GDM1 (cell line): ENCODE measurements around the gene LAMB3.

Experiments used
- DNase-seq: peaks from one replicate; lab custom pipeline; 2025; lab: John Stamatoyannopoulos, UW

Gene LAMB3

DNA sequence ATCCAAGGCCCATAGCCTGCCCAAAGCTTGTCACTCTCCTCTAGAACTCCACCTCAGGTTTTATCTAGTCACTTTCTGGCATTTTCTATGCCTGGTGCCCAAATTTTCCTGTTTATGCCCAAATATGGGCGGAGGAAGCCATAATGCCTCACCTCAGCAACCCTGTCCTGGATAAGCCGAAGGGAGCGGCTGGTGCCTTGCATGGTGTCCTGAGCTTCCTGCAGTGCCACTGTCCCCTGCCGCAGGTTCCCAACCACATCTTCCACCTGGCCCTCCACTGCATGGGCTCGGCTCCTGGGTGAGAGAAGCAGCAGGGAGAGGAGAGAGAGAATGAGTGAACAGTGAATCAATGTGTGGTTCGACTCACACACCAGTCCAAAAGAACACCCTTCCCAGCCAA, 34.5 kb downstream of the LAMB3 start:
- DNase-seq: no peak

DNA sequence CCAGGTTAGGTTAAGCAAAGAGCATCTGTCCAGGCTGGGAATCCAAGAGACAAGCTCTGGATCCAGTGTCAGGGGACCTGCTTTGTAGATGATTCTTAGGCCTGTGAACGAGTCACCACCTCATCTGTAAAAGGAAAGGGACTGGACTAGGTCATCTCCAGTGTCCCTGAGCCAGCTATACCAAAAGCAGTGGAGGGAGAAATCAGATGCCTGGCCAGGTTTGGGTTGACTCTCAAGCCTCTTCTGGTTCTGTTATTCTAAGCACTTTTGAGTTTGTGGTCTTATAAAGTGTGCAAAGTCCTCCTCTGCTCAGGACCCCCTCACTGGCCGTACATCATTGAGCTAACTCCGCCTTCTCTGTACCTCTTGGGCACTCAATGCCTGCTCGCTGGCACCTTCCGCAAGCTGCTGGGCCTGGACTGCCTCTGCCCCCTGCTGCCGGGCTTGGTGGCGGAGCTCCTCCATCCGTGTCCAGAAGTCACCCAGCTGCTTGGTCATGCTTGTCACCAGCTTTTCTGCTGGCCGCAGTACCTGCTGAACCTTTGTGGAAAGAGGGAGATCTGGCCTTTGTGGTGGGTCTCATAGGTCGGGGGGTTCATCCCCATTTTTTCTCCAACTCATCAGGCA, 35.1 kb downstream of the LAMB3 start:
- no peak for DNase-seq

DNA sequence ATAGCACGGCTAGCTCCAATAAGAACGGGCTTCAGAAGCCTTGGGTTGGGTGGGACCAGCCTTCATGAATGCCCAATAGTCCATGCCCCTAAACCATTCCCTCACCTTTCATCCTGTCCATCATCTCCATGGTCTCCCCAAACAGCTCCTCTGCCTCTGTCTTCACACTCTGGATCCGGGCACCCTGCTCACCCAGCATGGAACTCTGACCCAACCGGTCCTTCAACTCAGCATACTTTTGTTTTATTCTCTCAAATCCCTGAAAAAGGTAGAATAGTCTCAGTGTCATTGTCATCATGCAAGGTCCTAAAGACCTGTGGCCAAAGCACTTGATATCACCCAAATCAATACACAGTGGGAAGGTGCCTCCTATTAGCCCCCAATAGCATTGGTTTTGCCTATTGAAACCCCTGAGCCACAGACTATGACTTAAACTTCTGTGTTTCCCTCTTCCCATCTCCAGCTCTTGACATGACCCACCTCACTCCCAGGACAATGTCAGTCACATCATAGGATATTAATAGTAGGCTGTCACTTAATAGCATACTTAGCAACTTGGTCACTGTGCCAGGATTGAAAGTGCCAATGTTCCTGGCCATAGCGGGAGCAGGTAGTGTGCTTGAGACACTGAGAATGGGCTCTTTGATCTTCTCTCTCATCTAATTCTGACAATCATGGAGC, 35.7 kb downstream of the LAMB3 start:
- DNase-seq: no peak

DNA sequence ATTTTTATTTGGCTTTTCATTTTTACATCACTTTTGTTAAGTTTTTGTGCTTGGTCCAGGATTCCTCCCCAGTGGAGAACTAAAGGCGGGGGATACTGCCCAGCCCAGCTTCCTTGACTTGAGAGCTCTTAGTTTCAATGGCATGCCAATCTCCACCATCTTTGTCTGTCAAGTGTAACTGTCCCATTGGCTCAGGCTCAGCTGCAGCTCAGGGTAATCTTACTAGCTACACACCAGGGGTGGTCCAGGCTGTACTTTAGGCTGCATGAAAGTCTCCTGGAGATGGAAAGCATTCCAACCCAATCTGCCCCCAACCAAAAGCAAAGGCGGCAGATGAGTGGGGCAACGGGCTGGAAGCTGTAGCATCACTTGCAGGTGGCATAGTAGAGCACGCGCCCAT, 37.3 kb downstream of the LAMB3 start:
- no peak for DNase-seq

DNA sequence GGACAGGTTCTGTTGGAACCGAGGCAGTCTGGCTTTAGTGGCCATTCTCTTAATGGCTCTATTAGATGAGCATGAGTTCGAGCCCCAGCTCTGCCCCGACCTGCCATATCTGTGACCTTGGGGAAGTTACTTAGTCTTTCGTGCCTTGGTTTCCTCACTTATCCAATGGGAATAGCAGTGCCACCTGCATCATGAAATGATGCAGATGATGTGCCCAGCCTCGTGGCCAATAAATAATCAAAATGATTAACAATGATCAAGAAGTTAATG, 38.1 kb downstream of the LAMB3 start:
- no peak for DNase-seq

DNA sequence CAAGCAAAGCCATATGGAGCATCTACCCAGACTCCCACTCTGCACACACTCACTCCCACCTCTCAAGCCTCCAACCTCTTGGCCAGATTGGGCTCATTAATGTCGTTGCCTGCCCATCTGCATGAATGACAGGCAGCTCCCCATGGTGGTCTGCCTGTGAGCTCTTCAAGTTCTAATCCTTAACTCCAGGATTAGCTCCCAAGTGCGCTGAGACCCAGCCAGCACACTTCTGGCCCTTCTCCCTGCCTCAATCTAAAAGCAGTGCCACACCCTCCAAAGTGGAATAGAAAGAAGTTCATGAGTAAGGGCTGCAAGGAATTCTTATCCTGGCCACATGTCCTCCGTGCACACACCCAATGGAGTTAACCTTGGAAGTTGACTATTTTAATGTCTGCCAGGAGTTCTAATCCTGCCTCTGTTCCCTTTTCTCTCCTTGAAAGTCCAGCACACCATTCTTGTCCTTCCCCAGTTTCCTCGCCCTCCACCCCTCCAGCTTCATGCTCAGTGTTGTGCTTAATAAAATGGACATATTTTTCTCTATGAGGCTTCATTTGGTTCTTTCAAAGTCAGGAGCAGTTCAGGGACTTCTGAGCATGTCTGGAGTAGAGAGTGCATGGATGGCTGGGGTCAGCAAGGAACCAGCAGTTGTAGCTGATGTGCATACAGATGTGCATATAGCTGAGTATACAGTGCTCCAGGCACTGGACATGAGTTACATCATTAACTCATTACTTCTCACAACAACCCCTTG, 38.6 kb downstream of the LAMB3 start:
- DNase-seq: no peak

DNA sequence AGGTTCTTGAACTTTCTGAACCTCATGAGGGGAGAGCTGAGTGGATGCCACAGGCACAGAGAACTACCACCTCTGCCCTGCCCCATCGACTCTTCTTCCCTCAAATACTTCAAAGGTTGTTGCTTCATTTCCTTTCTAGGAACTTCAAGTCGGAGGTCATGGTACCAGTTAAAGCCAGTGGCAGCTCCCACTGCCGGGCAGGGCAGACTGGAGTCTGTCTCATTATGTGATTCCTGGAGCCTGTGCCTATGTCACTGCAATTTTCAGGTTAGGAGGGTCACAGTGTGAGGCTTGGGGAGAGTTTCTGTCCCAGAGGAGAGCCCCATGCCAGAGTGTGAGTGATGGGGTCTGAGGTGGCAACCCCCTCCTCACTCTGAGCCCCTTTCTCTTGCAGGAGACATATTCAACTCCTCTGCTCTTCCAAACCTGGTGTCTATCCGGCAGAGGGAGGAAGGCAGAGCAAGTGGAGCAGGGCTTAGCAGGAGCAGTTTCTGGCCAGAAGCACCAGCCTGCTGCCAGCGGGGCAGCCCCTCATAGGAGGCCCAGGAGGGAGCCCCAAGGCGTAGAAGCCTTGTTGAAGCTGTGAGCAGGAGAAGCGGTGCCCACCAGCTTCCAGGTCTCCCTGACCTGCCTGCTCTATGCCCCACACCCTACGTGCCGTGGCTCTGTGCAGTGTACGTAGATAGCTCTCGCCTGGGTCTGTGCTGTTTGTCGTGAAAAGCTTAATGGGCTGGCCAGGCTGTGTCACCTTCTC, 39.4 kb downstream of the LAMB3 start:
- no peak for DNase-seq

DNA sequence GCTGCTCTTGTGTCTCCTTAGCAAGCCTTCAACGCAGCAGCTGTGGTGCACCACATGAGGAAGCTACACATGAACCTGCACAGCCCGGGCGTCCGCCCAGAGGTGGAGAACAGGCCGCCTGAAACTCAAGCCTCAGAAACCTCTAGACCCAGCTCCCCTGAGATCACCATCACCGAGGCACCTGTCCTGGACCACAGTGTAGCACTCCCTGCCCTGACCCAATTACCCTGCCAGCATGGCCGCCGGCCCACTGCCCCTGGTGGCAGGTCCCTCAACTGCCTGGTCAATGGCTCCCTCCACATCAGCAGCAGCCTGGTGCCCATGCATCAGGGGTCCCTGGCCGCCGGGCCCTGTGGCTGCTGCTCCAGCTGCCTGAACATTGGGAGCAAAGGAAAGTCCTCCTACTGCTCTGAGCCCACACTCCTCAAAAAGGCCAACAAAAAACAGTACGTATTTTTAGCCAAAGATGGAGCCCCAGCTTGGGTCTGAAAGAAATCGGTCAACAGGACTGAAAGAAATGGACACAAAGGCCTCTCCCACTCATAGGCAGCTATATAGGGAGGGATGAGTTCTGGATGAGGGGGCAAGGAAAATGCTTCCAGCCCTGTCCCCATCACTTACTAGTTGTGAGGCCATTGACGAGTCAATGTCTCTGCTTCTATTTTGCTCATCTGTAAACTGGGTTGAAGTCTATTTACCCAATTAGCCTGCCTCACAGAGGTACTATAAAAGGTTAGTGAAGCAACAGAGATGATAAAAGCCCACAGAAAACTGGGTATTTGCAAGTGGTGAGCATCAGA, 40.3 kb downstream of the LAMB3 start:
- DNase-seq: no peak

DNA sequence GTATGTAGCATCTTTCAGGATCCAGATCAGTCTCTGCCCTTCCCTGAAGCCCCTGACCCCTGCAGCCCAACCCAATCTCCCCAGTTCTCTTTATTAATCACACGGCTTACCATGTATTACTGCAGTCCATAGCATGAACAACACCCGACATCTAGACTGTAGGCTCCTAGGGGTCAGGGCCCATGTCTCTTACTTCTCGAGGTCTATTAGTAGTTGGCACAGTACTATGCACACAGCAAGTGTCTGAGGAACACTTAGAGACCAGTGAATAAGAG, 41.7 kb downstream of the LAMB3 start:
- no peak for DNase-seq

DNA sequence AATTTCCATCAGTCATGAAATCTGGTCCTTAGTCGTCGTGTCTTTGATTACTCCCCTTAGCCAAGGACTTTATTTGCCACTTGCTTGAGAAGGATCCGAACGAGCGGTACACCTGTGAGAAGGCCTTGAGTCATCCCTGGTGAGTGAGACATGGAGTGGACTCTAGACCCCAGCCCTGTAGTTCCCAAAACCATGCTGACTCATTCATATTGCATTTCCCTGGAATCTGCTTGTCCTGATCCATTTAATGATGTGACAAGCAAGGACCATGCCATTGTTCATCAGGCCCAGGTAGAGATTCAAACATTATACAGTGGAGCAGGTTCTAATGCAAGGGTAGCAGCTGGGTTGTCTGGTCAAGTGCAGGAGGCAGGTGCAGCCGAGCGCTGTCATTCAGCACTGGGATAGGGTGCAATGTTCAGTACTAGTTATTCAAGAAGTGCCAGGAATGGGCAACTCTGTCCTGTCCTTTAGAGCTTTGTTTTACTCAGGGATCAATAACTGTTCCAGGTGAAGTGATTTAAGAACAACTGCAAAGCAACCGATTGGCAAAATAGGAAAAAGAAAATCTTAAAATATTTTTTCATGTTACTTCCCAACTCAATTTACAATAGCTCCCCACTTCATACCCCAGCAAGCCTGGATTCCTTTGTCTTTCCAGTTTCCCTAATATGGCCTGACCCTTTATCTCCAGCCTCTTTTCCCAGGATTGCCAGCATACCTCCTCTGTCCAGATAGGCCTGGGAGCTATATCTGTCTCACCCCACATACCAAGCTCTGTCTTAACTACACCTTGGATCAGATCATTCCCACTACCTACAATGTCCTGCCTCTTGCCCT, 42.2 kb downstream of the LAMB3 start:
- no peak for DNase-seq

DNA sequence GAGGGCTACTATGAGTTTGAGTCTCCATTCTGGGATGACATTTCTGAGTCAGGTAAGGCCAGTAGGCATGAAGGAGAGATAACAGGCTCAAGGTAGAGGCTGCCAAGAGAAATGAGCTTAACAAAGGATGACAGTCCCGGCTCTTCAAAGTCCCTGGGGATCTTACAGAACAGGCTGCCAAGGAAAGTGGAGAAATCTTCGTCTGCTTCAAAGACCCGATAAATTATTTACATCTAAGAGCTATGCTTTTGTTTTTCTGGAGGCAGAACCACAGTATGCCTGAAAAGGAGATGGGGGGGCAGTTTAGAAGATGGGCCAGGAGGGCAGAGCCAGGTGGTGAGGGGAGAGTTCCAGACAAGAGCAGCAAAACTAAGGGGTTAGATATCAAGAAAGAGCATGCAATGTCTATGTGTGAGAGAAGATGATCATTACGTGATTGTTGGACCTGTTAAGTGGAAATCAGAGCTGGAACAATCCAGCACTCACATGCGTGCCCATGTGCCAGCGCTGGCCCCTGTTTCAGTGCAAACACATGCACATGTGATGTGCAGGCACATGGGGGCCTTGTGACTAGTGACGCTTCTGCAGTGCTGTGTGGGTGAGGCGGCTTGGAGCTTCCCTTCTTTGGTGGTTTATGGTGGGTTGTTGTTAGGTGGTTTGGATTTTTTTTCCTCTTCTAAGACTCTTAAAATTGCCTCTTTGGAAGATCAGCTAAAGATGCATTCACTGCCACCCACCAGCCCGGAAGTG, 43.0 kb downstream of the LAMB3 start:
- no peak for DNase-seq

DNA sequence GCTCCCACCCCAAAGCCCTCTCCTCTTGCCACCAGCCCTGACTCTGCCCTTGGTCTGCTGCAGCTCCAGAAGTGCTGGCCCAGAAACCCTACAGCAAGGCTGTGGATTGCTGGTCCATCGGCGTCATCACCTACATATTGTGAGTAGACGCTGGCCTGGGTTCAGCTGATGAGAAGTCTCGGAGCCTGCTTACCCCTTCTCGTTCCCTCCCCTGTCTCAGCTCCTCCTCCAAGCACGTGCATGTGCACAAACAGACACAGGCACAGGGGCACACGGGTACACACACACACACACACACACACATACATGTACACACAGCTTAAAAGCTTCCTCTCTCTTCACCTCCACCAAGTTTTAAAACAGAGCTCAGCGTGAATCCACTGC, 44.4 kb downstream of the LAMB3 start:
- DNase-seq: no peak

DNA sequence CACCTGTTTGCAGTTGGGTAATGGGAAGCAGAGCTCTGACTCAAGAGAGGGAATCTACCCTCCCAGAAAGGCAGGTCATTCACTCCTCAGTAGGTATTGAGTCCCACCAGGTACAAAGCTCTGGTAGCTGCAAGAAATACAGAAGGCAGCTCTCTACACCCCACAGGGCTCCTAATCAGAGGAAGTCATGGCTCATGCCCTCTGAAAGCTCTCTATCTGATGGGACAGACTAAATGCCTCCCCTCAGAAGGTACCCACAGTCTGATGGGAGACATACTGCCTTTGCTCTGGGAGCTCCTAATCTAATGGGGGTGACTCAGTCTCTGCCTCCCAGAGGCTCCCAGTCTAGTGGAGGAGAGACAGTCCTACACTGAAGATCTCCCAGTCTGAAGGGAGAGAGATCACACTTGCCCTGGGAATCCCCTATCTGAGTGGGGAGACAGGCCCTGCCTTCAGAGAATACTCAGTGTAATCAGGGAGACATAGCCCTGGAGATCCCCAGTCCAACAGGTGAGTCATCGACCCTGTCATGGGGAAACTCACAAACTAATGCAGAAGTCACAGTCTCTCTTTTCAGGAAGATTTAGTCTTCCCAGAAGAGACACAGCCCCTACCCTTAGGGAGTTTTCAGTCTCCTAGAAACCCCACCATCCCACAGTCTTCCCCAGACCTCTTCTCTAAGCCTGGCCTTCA, 45.0 kb downstream of the LAMB3 start:
- no peak for DNase-seq

DNA sequence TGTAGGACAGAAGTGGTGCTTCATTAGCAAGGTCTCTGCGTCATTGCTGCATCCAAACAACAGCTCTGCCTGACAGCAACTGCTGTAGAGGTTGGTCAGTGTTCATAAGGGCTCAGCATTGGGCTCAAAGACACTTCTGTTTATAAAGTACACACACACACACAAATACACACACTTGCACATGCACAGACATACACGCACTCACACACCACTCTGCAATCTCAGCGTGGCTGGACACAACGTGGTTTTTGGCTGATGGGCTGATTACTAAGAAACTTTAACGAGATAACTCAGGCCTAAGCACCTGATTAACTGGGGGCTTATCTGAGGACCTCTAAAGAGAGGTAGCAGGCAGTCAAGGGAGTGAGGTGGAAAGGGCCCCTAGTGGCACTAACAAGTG, 48.3 kb downstream of the LAMB3 start:
- DNase-seq: no peak

DNA sequence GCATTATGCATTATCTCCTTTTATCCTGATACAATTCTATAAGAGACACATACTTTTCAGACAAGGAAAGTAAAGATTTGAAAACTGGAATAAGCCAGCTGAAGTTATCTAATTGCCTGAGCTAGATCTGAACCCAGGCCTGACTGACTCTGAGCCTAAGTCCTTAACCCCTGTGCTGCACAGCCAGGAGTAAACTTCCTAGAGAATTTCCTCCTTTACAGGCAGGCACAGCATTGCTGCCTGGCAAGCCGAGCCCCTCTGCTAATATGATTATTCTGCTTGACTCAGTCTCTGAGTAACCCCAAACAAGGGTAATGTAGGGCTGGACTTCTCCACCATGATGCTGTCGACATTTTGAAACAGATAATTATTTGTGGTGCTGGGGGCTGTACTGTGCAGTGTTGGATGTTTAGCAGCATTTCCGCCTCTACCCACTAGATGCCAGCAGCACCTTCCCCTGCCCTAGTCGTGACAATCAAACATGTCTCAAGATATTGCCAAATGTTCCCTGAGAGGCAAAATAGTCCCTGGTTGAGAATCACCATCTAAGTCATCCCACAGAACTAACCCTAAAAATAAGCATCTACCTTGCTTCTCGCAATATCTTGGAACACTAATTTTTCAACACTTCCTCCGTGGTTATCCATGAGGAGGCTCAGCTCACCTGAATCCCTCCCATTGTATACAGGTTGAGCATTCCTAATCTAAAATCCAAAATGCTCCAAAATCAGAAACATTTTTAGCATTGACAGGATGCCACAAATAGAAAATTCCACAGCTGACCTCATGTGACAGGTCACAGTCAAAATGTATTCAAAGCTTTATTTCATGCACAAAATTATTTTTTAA, 50.2 kb downstream of the LAMB3 start:
- DNase-seq: peak; percentile 31

DNA sequence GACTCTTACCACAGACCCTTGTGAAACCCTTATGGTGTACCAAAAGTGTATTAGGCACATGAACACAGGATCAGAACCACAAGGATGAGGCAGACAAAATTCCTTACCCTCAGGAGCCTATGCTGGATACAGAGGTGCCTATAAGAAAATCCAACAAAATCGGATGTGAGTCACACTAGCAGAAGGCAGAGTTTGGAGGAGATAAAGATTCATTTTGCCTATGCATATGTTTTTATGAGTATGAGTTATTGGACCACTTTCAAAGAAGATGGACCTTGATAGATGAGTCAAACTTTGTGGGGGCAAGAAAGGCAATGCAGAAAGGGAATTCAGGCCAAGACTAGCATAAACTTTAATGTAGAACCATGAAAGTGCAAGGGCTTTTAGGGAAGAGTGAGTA, 51.7 kb downstream of the LAMB3 start:
- DNase-seq: no peak

DNA sequence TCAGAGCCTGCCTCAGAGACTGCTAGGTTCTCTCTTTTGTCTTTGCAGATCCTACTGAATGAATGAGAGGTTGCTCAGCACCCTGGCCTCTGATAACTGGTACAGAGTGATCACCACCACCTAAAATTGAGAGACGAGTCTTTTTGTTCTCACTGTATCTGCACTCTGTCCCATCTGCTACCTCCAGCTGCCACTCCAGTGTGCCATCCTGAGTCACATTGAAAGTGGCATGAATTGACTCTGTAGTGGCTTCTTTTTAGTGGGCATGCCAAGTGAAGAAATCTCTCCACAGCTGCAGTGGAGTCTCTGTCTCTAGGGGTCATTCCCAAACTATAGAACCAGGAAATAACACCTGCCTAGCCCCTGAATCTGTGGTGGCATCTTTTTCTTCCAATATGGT, 54.0 kb downstream of the LAMB3 start:
- no peak for DNase-seq

DNA sequence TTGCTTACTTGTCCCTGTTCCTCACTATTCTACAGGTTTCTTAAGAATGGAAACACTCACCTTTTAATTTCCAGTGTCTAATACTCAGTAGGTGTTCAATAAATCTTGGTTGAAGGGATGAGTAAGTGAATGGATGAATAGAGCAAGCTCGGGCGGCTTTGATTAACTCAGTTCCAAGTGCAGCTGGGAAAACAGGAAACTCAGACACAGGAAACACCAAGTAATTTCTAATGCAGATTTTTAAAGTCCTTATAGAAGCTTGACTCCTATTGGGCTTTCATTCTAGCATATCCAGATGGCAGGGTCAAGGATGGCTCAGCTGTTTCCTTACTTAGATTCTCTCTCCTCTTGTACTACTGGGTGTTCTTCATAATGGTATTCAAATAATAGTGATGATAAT, 54.7 kb downstream of the LAMB3 start:
- no peak for DNase-seq

DNA sequence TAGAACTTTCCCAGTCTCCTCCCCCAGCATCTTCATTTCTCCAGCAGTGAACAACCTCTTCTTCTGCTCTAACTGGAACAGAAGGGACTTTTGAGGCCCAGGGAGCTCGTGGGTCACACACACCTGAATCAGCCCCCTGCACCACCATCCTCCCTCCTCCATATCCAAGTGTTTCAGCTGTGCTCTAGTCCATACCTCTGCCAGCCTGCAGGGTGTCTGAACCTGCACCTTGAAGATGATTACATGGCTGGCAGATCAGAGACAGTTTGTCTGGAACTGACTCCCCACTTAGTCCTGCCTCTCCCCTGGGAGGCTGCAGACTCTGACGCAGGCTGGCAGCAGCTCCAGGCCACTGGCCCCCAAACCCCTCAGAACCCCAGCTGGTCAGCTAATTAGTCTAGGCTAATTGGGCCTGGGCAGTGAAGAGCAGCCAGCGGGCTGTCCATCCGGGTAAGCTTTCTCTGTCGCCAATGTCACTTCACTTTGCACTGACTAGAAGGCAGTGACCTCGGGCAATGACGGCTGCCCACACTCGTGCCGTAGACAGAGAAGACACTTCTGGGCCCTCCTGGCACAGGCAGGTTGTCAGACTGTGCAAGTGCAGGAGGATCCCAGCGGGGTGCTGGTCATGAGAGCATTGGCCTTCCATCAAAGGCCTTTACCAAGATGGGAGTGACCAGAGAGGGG, 56.5 kb downstream of the LAMB3 start:
- no peak for DNase-seq
